Measurements from ENCODE around the gene LGSN. TPM values are rescaled to one million over a fixed set of nuclear protein-coding genes. Genes with fewer than 3 reads are reported as not detected.

The LGSN gene
- total and polyA plus RNA-seq, 2 experiments from 2014 or later: 0.15 to 0.45 TPM

GRCh38 chr6:63259153-63259552, 60.6 kb downstream of the LGSN start (continued):
- no peak for TF ChIP-seq ZNF462 (CRISPR knock-in tag; IDR thresholded peaks at IDR 0.05)
- TF ChIP-seq STAT1 (IDR thresholded peaks at IDR 0.05; ENCODE audit: unreplicated experiment): no peak
- no peak for TF ChIP-seq ZNF114 (CRISPR knock-in tag; IDR thresholded peaks at IDR 0.05)
- no peak for TF ChIP-seq JUNB (IDR thresholded peaks at IDR 0.05; ENCODE audit: unreplicated experiment)

GRCh38 chr6:63249875-63250482, 69.8 kb downstream of the LGSN start:
- Mint-ChIP-seq H3K9me3 (peaks cover 9% of the 10 kb centered on the region), H3K36me3 (ENCODE audit: low read depth) (no peaks in the 10 kb centered on the region), H3K27ac (no peak overlapping the region), H3K27me3 (ENCODE audit: insufficient read depth, low read depth, poor library complexity) (peaks cover 2% of the 10 kb centered on the region), H3K4me1 (no peaks in the 10 kb centered on the region), H3K4me3 (no peak overlapping the region)
- no peaks in the 10 kb centered on the region for H3K79me2 ChIP-seq (replicated peaks; ENCODE audit: insufficient read depth)
- H2AFZ ChIP-seq: no peak overlapping the region
- no peak overlapping the region for H3K27ac ChIP-seq (ENCODE audit: low read depth)
- ATAC-seq: no peak
- no peak for DNase-seq (ENCODE audit: low spot score)
- no peaks in the 10 kb centered on the region for H3K36me3 ChIP-seq (ENCODE audit: insufficient read depth)
- no peaks in the 10 kb centered on the region for H3K27me3 ChIP-seq (ENCODE audit: insufficient read depth)
- TF ChIP-seq ZNF462 (CRISPR knock-in tag; IDR thresholded peaks at IDR 0.05): no peak
- TF ChIP-seq ETS1 (IDR thresholded peaks at IDR 0.05): no peak
- no peak for TF ChIP-seq EZH2 (IDR thresholded peaks at IDR 0.05; ENCODE audit: low read depth, unreplicated experiment)
- TF ChIP-seq POLR2AphosphoS5 (IDR thresholded peaks at IDR 0.05; ENCODE audit: low read depth): no peak
- no peak overlapping the region for H3K4me3 ChIP-seq
- no peaks in the 10 kb centered on the region for H3K4me1 ChIP-seq (ENCODE audit: insufficient read depth)
- H3F3A ChIP-seq (replicated peaks; ENCODE audit: low read depth): no peaks in the 10 kb centered on the region
- H4K20me1 ChIP-seq (replicated peaks; ENCODE audit: insufficient read depth): no peaks in the 10 kb centered on the region
- H3K9me2 ChIP-seq (ENCODE audit: insufficient read depth): no peaks in the 10 kb centered on the region; the same call in 1 of the 2 replicates
- no peak overlapping the region for H3K4me2 ChIP-seq

Data from GM23338 (cell line).